Gastroesophageal sphincter (tissue), 3 donors: Measurements from ENCODE around the gene NELL1.

Experiments
- EP300 ChIP-seq: sonication (generic); formaldehyde crosslinking; IDR thresholded peaks from one replicate; pipeline ENCODE4 v1.6.1; 2017; ENCODE audit warnings: antibody characterized with exemption, mild to moderate bottlenecking
- POLR2A ChIP-seq, 2 donors: fragments of 450-650 bp; IDR thresholded peaks; one replicate each; pipeline ENCODE4 v1.6.1; 2017; ENCODE audit warnings: antibody characterized with exemption in 2 of 2, mild to moderate bottlenecking in 2 of 2, moderate library complexity in 1 of 2
- POLR2AphosphoS5 ChIP-seq: sonication (generic); formaldehyde crosslinking; IDR thresholded peaks from one replicate; pipeline ENCODE4 v1.6.1; 2017; ENCODE audit warnings: antibody characterized with exemption
- TF ChIP-seq, protein P1 (sequence below), 4 experiments: fragments of 200-600 bp in 2 of 4; fragments of 450-650 bp in 2 of 4; sonication (generic) in 1 of 4; IDR thresholded peaks; one replicate each; pipeline ENCODE4 v1.5.1; 2017 to 2019; ENCODE audit warnings: antibody characterized with exemption in 4 of 4, mild to moderate bottlenecking in 2 of 4, moderate library complexity in 2 of 4

GRCh38 chr11:21306739-21307358 is 637.5 kb downstream of the NELL1 start:
- TF ChIP-seq POLR2A (IDR thresholded peaks at IDR 0.05) (no peak), EP300 (no peak), POLR2AphosphoS5 (no peak)
- TF ChIP-seq, protein P1, sequence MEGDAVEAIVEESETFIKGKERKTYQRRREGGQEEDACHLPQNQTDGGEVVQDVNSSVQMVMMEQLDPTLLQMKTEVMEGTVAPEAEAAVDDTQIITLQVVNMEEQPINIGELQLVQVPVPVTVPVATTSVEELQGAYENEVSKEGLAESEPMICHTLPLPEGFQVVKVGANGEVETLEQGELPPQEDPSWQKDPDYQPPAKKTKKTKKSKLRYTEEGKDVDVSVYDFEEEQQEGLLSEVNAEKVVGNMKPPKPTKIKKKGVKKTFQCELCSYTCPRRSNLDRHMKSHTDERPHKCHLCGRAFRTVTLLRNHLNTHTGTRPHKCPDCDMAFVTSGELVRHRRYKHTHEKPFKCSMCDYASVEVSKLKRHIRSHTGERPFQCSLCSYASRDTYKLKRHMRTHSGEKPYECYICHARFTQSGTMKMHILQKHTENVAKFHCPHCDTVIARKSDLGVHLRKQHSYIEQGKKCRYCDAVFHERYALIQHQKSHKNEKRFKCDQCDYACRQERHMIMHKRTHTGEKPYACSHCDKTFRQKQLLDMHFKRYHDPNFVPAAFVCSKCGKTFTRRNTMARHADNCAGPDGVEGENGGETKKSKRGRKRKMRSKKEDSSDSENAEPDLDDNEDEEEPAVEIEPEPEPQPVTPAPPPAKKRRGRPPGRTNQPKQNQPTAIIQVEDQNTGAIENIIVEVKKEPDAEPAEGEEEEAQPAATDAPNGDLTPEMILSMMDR (IDR thresholded peaks at IDR 0.05): no peak
